Ovary (tissue), 9 donors: Measurements from ENCODE around the gene DHFR. TPM values are rescaled to one million over a fixed set of nuclear protein-coding genes. Genes with fewer than 3 reads are reported as not detected.

Source experiments
- DNase-seq, 5 donors: peaks; one replicate each; pipeline ENCODE4 v3.0.0-alpha.2; 2019 to 2020
- H3K27ac ChIP-seq, 2 donors: fragments of 200-600 bp; one replicate each; pipeline versions ENCODE4 v1.5.1 to v1.8.0; 2019 to 2022
- H3K27me3 ChIP-seq: fragments of 200-600 bp; one replicate; pipeline ENCODE4 v1.8.0; 2022
- H3K36me3 ChIP-seq: fragments of 200-600 bp; sonication (generic); one replicate; pipeline ENCODE4 v1.5.1; 2019
- H3K4me1 ChIP-seq: one replicate; pipeline ENCODE4 v1.8.1; 2013; ENCODE audit warnings: mild to moderate bottlenecking, moderate library complexity; ENCODE audit not compliant: insufficient read depth
- H3K4me3 ChIP-seq: fragments of 200-600 bp; sonication (generic); one replicate; pipeline ENCODE4 v1.5.1; 2017
- H3K9me3 ChIP-seq, 2 donors: fragments of 200-600 bp in 1 of 2; sonication (generic) in 1 of 2; one replicate each; pipeline versions ENCODE4 v1.5.1 to v1.8.1; 2013 to 2019; ENCODE audit warnings: mild to moderate bottlenecking in 1 of 2, moderate library complexity in 1 of 2
- EP300 ChIP-seq: sonication (generic); formaldehyde crosslinking; IDR thresholded peaks from one replicate; pipeline ENCODE4 v1.6.1; 2017; ENCODE audit warnings: antibody characterized with exemption
- POLR2A ChIP-seq: fragments of 450-650 bp; IDR thresholded peaks from one replicate; pipeline ENCODE4 v1.6.1; 2017; ENCODE audit warnings: antibody characterized with exemption, mild to moderate bottlenecking, moderate library complexity
- WGBS, 3 donors: extraction: QIAGEN DNeasy Blood & Tissue Kit in 1 of 3; methylation state at CpG; one replicate each; pipeline versions ENCODE4 v1.1.5 to v1.1.7; 2013 to 2017; 5-methylcytosine and 5-hydroxymethylcytosine counted together
- intact Hi-C, 4 donors: fragments of 100-400 bp; cut with DNase I; formaldehyde crosslinking; loops; one replicate each; pipeline versions ENCODE4 v1.11.0 to v1.15.1; 2022 to 2023
- polyA plus RNA-seq, 2 donors: library from polyadenylated mRNA; stranded (reverse); fragments of 200-250 nt in 1 of 2; fragments of 350-450 nt in 1 of 2; fragmentation: Illumina TruSeq in 1 of 2; extraction: RNeasy Lipid Tissue Mini Kit (QIAGEN cat#74804) in 1 of 2; gene quantifications; one replicate each; pipeline ENCODE4 v1.2.3, GENCODE V29; 2013 to 2014
- total RNA-seq, 7 donors: library from RNA; depleted of rRNA in 2 of 7; stranded (reverse); fragments of >200 nt in 2 of 7; fragmentation: NEBNext Ultra II Directional in 3 of 7; extraction: Animal tissue kit (Norgen Biotek cat#: 25700) in 3 of 7; gene quantifications; one replicate each; pipeline versions ENCODE4 v1.1.0 to v1.2.4, GENCODE V29; 2016 to 2023
- TF ChIP-seq, protein P1 (sequence below), 3 donors: fragments of 450-650 bp in 2 of 3; fragments of 200-600 bp in 1 of 3; IDR thresholded peaks; one replicate each; pipeline versions ENCODE4 v1.5.1 to v1.8.0; 2016 to 2022; ENCODE audit warnings: antibody characterized with exemption in 3 of 3, mild to moderate bottlenecking in 1 of 3
- donor health status: DM: no; HTN: no; CAD: no; lungs with moderate emphysema.
- donor health status: DM: no; HTN: no; CAD: no.
- donor health status: Bipolar disorder and iron deficiency.
- donor health status: DM: yes; HTN: yes; CAD: no.
- donor health status: DM: no; HTN: no; CAD: no.
- donor health status: DM: yes; HTN: yes; CAD: no.

The DHFR gene
- total and polyA plus RNA-seq, 9 donors: 2.4 to 17.5 (median 8.6) TPM

DNA sequence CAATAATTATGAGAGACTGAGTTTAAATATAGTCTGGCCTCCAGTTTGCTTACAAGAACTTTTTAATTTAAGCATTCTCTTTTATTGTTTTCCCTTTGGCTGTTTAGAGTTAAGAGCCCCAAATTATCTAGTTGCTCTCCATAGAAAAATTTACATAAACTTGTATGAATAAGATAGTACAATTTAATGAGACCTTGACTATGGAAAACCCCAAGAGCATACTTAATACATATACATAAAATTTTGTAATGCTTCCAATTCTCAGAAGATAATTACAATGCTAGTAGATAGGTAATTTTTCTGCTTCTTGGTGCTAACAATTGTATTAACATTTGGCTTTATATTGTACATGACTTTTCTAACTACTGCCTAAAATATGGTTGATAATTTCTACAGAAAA lies 20.6 kb downstream of the DHFR start:
- intact Hi-C loops: no loop called here
- Histone ChIP-seq H3K27ac (no peak overlapping the region), H3K9me3 (no peaks in the 10 kb centered on the region), H3K36me3 (no peaks in the 10 kb centered on the region), H3K27me3 (no peaks in the 10 kb centered on the region), H3K4me3 (no peak overlapping the region), H3K4me1 (no peaks in the 10 kb centered on the region)
- TF ChIP-seq EP300 (no peak), POLR2A (no peak)
- TF ChIP-seq, protein P1, sequence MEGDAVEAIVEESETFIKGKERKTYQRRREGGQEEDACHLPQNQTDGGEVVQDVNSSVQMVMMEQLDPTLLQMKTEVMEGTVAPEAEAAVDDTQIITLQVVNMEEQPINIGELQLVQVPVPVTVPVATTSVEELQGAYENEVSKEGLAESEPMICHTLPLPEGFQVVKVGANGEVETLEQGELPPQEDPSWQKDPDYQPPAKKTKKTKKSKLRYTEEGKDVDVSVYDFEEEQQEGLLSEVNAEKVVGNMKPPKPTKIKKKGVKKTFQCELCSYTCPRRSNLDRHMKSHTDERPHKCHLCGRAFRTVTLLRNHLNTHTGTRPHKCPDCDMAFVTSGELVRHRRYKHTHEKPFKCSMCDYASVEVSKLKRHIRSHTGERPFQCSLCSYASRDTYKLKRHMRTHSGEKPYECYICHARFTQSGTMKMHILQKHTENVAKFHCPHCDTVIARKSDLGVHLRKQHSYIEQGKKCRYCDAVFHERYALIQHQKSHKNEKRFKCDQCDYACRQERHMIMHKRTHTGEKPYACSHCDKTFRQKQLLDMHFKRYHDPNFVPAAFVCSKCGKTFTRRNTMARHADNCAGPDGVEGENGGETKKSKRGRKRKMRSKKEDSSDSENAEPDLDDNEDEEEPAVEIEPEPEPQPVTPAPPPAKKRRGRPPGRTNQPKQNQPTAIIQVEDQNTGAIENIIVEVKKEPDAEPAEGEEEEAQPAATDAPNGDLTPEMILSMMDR (IDR thresholded peaks at IDR 0.05): no peak
- no peak for DNase-seq

DNA sequence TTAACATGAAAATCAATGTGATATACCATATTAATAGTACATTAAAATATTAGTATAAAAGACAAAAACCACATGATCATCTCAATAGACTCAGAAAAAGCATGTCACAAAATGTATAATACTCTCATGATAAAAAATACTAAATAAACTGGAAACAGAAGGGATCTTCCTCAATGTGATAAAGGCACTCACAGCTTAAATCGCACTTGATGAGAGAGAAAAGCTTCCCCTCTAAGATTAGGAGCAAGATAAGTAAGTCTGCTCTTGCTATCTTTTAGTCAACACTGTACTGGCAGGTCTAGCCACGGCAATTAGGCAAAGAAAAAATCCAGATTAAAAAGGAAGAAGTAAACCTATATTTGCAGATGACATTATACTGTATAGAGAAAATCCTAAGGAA lies 22.1 kb downstream of the DHFR start:
- Histone ChIP-seq H3K27me3 (no peaks in the 10 kb centered on the region), H3K27ac (no peak overlapping the region), H3K4me3 (no peak overlapping the region), H3K9me3 (no peaks in the 10 kb centered on the region), H3K4me1 (no peaks in the 10 kb centered on the region), H3K36me3 (no peaks in the 10 kb centered on the region)
- TF ChIP-seq POLR2A (no peak), EP300 (no peak)
- TF ChIP-seq, protein P1 (IDR thresholded peaks at IDR 0.05): no peak
- intact Hi-C loops: no loop called here
- no peak for DNase-seq
- WGBS, 3 donors: 86 to 96% (median 93%) methylated on average over 2 of the region's 2 CpGs

DNA sequence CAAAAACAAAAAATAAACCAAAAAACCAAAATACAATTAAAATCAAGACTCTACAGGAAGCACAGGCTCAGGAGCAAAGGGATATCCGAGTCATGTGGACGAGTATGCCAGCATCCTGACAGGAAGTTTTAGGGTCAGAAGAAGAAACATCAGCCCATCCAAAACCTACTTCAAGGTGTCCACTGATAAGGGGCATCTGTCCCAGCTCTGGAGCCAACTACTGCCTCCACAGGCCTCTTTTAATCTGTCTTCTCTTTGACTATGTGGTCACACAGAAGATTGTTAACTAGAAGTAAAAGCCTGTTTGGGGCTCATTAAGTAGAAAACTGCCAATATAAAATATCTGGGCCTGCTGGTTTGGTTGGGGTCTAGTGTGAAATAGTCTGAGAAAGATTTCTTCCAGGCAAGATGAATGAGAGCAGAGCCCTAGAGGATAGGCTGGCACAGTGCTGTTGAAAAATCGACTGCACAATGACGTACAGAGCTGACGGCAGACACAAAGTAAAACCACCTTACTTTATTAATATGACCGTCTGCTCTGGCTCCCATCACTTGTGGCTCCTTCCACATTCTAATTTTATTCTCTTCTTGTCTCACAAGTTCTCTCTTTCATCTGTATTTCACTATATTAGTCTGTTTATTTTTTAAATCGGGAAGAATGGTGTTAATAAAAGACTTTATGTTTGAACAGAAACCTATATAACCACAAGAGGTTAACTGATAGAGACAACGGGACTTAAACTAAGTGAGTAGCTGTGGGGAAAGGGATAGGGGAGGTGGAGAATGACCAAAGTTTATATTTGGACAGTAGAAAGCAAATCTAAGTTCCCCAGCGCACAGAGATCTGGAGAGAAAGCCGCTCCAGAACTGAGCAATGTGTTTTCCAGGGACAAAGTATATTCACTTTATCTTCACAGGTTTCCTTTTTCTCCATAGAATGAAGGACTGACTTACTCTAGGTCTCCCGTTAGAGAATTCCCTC lies 23.2 kb downstream of the DHFR start:
- no peaks in the 10 kb centered on the region for H3K36me3 ChIP-seq
- H3K9me3 ChIP-seq: no peaks in the 10 kb centered on the region
- intact Hi-C loops: no loop called here
- H3K27me3 ChIP-seq: no peaks in the 10 kb centered on the region
- no peak overlapping the region for H3K4me3 ChIP-seq
- WGBS, 3 donors: 90 to 94% (median 93%) methylated on average over 11 of the region's 11 CpGs
- H3K4me1 ChIP-seq: no peaks in the 10 kb centered on the region
- no peak overlapping the region for H3K27ac ChIP-seq
- no peak for DNase-seq
- TF ChIP-seq POLR2A (no peak), EP300 (no peak)
- TF ChIP-seq, protein P1 (IDR thresholded peaks at IDR 0.05): no peak

DNA sequence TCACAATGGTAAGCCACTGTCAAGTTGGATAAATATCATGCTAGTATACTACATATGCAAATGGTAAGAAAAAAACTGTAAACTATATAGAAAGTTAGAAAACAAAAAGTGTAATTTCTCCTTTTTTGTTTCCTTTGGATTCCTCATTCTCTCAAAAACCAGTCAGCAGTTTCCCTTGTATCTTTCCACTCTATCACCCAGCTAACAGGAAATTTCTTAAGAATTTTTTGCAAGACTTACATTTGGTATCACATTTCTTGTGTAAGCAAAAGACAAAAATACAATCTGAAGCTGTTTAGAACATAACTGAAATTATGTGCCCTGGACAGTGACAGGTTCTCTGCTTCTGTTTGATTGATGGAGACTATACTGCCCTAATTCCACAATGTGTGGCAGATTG lies 25.5 kb downstream of the DHFR start:
- Histone ChIP-seq H3K4me1 (no peaks in the 10 kb centered on the region), H3K27me3 (no peaks in the 10 kb centered on the region), H3K4me3 (no peak overlapping the region), H3K27ac (no peak overlapping the region), H3K36me3 (no peaks in the 10 kb centered on the region), H3K9me3 (no peaks in the 10 kb centered on the region)
- no peak for DNase-seq
- TF ChIP-seq, protein P1 (IDR thresholded peaks at IDR 0.05): no peak
- TF ChIP-seq EP300: no peak
- no peak for TF ChIP-seq POLR2A
- intact Hi-C loops: no loop called here
